GM21423 (cell line): Measurements from ENCODE around the gene PCGF6.
"Not testable (repeated sequence)": the region's sequence is repeated elsewhere in the genome, so short reads cannot be mapped to it uniquely, and the experiment has no call there.

Source experiments
- ATAC-seq: cut with Tn5 transposase; IDR thresholded peaks from one replicate; pipeline ENCODE4 v1.9.1; 2021; ENCODE audit warnings: mild to moderate bottlenecking, moderate library complexity; ENCODE audit not compliant: unreplicated experiment

The PCGF6 gene

DNA sequence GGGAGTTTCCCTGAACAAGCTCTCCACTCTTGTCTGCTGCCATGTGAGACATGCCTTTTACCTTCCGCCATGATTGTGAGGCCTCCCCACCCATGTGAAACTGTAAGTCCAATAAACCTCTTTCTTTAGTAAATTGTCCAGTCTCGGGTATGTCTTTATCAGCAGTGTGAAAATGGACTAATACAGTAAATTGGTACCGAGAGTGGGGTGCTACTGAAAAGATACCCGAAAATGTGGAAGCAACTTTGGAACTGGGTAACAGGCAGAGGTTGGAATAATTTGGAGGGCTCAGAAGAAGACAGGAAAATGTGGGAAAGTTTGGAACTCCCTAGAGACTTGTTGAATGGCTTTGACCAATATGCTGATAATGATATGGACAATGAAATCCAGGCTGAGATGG lies 92.0 kb downstream of the PCGF6 start:
- ATAC-seq, result not testable (repeated sequence)

DNA sequence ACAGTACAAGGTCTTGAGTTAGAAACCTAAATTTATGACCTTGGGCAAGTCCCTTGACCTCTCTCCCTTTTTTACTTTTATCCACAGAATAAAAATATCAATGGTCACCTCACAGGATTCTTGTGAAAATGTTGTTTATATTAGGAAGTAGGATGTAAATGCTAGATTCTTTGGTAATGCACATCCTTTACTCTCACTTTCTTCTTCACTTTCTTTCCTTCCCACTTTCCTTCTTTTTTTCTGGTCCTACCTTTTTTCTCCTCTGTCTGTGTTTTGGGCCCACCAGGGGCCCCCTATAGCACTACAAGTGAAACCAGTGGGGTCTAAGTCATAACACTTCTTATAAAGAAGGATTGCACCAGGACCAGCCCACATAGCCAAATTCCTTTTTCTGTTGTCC lies 93.1 kb downstream of the PCGF6 start:
- ATAC-seq, result no peak

DNA sequence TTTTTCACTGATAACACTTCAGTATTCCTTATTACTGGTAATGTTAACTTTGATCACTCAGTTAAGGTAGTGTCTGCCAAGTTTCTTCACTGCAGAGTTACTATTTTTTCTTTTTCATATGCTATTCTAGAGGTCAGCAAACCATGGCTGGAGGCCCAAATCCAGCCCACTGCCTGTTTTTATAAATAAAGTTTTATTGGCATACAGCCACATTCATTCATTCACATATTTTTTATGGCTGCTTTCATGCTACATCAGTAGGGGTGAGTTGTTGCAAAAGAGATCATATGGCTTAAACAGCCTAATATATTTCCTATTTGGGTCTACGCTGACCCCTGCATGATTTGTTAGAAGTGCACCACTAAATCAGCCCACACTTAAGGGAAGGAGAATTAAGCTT lies 94.3 kb downstream of the PCGF6 start:
- ATAC-seq, result no peak

DNA sequence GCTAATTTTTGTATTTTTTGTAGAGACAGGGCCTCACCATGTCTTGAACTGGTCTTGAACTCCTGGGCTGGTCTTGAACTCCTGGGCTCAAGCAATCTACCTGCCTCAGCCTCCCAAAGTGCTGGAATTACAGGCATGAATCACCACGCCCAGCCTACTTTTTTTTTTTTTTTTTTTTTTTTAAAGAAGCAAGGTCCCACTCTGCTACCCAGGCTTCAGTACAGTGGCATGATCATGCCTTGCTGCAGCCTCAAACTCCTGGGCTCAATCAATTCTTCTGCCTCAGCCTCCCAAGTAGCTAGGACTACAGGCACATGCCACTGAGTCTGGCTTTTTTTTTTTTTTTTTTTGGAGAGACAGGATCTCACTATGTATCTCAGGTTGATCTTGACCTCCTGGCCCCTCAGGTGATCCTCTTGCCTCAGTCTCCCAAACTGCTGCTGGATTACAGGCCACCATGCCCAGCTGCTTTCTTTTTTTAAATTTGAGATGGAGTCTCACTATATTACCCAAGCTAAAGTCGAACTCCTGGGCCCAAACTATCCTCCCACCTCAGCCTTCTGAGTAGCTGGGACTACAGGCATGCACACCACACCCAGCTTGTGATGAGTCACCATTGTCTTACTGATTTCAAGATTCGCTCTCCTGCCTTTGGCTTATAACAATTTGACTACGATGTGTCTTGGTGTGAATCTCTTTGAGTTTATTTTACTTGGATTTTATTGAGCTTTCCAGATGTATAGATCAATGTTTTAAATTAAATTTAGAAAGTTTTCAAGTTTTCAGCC lies 96.2 kb downstream of the PCGF6 start:
- no peak for ATAC-seq

DNA sequence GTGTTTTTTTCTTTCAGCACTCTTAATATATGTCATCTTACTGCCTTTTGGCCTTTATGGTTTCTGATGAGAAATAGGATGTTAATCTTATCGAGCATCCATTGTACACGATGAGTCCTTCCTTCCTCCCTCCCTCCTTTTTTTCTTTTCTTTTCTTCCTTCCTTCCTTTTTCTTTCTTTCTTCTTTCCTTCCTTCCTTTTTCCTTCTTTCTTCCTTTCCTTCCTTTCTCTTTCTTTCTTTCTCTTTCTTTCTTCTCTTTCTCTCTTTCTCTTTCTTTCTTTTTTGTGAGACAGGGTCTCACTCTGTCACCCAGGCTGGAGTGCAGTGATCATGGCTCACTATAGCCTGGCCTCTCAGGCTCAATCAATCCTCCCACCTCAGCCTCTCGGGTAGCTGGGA lies 96.8 kb downstream of the PCGF6 start:
- no peak for ATAC-seq
